HG03196 (cell line): ENCODE data around the gene CELSR1.

Experiments used
- ATAC-seq: cut with Tn5 transposase; IDR thresholded peaks from one replicate; pipeline ENCODE4 v1.9.1; 2021; ENCODE audit not compliant: unreplicated experiment

CELSR1 gene

DNA sequence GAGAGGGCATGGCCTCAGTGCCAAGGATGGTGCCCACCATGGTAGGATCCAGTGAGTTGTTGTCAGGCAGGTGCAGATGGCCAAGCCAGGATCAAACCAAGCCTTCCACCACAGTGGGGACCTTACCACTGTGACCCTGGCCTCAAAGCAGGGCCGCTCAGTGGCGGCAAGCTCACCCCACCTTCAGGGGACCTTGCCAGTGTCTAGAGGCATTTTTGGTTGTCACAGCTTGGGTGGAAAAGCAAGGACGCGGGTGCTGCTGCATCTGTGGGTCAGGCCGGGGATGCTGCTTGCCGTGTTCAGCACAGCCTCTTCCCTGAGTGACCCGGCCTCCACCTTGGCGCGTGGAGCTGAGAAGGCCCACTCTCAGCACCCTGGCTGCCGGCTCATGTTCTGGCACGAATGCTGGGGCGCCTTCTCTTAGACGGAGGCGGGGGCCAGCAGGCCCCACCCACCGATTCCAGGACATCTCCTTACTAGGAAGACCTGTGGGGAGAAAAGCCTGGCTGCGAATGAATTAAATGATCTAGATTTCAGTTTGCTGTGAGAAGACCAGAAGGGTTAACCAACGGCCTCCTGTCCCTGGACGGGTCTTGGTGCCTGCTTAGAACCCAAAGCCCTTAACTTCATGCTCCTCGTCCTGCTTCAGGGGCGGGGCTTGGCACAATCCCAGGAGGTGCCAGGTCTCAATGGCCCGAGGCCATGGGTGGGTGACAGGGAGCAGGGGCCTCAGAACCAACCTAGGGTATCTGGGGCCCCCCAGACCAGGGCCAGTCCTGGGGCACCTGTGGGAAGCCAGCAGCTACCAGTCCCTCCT is 183.0 kb downstream of the CELSR1 start:
- ATAC-seq = no peak

DNA sequence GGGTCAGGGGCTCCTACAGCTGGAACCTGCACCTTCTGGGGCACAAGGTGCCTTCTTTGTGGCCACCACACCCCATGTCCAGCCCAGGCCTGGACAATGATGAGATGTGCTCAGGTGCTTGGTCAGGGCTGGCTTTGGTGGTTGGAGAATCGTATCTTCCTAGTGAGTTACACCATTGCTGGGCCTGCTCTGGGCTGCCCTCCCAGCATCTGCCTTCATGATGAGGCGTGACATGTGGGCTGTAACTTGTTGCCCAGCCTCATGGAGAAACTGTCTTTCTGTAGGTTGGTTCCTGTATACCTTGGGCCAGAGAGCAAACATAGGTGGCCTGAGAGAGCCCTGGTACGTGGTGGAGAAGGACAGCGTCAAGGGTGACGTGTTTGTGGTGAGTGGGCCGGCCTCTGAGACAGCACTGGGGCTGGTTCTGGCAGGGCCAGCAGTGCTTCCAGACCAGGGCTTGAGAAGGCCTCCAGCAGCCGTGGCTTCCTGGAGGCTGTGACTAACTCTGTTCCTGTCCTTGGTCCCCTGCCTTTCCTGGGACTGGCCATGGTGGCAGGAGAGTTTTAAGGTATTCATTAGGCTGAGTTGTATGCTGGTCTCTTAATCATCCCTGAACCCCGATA is 183.8 kb downstream of the CELSR1 start:
- ATAC-seq = no peak

- no peak for ATAC-seq
These were observed 184.6 kb downstream of the CELSR1 start for GRCh38 chr22:46352691-46353386.

DNA sequence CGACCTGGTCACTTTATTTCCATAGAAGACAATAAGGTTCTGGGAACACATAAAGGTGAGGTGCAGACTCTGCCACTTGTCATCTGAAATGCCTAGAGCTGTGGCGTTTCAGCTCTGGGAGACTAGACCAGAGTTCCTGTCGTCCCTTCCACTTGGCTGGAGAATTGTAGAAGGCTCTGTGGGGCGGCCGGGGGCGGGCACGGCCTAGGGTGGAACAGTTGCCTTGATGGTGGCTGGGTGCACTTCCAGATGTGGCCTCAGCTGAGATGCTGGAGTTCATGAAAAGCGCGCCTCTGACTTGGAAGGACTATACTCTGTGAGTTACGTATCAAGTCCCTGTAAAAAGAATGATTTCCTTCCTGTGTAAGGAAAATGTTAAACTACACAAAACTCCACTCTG is 185.1 kb downstream of the CELSR1 start:
- ATAC-seq = no peak

GRCh38 chr22:46351767-46352166 is 185.7 kb downstream of the CELSR1 start:
- ATAC-seq = no peak

DNA sequence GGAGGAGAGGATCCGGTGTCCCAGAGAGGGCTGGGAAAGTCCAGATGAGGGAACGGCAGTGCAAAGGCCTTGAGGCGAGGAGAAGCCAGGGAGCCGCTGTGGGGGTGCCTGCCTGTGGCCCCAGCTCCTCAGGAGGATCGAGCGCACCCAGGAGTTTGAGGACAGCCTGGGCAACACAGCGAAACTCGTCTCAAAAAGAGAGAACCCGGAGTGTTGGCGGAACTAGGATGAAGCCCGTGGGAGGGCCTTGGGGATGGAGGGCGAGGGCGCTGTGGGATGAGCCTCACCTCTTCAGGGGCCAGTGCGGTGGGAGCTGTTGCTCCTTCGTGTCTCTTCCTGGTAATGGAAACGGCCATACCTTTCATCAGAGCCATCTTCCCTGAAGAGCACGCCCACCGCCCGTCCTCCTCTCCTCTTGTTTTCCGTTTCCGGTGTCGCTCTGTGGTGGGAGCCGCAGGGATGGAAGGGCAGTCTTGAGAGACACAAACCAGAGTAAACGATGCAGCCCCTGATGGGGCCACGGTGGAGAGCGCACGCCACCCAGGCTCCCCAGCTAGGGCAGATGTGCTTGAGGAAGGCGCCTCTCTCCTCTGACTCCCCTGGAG is 186.2 kb downstream of the CELSR1 start:
- no peak for ATAC-seq

DNA sequence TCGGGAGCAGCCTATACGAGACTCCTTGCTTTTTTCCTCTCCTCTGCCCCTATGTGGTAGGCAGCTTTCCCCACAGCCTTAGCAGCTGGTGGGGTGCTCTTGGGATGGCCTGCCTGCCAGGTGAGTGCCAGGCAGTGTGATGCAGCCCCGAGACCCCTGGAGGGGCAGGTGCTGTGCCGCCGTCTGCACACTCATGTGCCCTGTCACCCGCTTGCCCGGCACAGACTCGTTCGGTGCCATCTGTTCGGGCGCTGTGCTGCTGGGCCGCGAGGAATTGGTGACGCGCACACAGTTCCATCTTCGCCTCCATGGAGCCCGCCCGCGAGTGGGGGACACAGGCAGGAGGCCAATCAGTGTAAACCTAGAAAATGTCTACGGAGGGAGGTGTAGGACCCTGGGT is 186.8 kb downstream of the CELSR1 start:
- no peak for ATAC-seq

DNA sequence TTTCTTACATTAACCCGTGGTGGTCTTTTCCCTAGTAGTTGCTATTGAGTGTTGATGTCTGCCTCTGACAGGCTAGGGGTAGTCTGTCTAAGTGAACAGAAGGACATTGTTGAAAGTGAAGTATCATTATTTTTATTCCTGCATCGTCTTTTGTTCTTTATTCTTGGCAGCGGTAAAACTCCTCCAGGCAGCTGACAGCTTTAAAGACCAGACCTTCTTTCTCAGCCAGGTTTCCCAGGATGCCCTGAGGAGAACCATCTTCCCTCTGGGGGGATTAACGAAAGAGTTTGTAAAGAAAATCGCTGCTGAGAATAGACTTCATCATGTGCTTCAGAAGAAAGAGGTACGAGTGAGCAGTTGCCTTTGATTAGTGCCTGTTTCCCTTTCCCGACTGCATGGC is 187.3 kb downstream of the CELSR1 start:
- no peak for ATAC-seq

GRCh38 chr22:46349681-46350080 is 187.7 kb downstream of the CELSR1 start:
- no peak for ATAC-seq

GRCh38 chr22:46349238-46349637 is 188.2 kb downstream of the CELSR1 start:
- ATAC-seq = no peak

- ATAC-seq = no peak
These were observed 189.2 kb downstream of the CELSR1 start for GRCh38 chr22:46348099-46348695.

DNA sequence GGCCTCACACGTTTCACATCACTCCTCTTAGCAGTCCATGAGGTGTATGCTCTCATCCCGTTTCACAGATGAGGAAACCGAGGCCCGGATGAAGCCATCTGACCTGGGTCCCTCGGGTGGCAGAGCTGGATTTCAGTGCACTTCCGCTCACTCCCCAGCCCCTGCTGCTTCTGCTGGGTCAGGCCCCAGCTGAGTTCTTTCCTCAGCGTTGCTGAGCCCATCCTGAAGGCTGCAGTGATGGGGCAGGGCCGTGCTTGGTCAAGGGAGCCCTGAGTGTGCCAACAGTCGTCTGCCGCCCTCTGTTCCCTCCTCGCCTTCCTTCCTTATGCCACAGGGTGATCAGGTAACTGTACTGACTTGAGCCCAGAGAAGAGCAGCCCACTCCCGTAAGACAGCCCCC is 189.8 kb downstream of the CELSR1 start:
- no peak for ATAC-seq

DNA sequence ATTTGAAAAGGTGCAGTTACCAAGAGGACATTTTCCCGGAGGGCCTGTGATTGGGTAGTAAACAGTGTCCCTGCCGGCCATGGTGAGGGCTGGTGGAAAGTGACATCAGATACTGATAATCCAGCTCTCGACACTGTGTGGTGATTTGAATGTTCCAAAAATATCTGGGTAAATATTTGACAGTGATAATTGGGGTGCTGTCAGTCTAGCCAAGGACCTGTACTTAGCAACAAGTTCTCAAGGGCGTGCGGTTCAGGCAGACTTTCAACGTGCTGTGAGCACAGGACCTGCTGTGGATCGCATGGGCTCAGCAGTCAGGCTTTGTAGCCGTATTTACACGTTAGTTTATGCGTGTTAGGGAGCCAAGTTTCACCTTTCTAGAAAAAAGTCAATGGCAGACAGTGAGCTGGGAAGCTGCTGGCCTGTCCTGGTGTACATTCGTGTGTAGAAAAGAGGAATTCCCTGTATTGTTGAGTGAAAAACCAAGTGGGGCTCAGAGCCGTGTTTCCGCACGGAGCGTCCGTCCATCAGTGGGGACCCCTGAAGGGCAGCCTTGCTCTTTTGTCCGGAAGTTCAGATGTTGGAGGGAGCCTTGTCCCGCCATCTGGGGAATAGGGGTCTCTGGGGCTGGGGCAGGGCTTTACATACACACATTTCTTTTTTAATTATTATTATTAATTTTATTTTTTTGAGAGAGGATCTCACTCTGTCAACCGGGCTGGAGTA is 190.6 kb downstream of the CELSR1 start:
- no peak for ATAC-seq

GRCh38 chr22:46340676-46341075 is 196.7 kb downstream of the CELSR1 start:
- ATAC-seq = no peak

GRCh38 chr22:46339956-46340355 is 197.5 kb downstream of the CELSR1 start:
- no peak for ATAC-seq

- no peak for ATAC-seq
These were observed 198.8 kb downstream of the CELSR1 start for GRCh38 chr22:46338636-46339035.

- no peak for ATAC-seq
These were observed 199.6 kb downstream of the CELSR1 start for GRCh38 chr22:46337870-46338269.

DNA sequence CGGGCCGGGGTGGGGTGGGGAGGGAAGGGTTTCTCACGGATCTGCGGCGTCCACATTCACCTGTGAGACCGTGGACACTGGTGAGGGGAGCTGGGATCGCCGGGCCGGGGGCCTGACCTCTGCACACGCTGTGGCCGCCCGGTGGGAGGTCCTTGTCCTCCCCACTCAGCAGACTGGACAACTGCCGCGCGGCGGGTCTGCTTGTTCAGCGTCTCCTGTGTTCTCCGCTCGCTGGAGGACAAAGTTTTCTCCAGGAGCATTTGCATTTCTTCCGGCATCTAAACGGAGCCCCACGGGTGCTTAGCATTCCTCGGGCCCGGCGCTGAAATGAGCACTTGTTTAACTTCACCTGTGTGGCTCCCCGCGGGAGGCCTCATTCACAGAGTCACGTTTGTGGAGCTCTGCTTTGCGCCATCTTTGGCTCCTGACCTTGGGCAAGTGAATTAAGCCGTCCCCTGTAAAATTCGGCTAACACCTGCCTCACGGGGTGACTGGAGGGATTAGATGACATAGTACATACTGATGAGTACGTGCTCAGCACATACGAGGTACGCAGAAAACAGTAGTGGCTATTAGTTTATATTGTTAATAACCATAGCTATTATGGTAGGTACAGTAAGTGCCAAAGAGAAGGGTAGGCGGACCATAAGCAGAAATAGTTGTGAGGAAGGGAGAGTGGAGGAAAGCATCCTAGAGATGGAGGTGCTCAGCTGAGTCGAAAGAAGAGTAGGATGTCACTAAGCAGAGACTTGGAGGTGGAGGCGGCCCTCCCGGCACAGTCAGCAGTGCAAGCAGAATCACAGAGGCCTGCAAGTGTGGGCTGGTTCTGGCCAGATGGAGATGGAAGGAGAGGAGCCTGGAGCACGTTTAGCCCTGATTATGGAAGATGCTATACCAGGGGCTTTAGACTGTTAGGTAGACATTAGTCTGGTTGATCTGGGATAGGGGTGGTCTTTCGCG is 201.0 kb downstream of the CELSR1 start:
- no peak for ATAC-seq
